RWPE2 (cell line): Measurements from ENCODE around the gene PER1.
A peak's percentile ranks its signal among the peaks of the same experiment; 100 is the strongest.

ENCODE experiments used
- ATAC-seq: fragments of 200-7000 bp; cut with Tn5 transposase; 3 replicates; pipeline ENCODE4 v1.9.1; 2021; ENCODE audit warnings: low read depth
- DNase-seq: peaks from one replicate; pipeline ENCODE4 v3.0.0-alpha.2; 2020; ENCODE audit warnings: low spot score
- H3K27ac ChIP-seq: fragments of 450-650 bp; 2 replicates; pipeline ENCODE4 v1.5.1; 2017; ENCODE audit warnings: mild to moderate bottlenecking; ENCODE audit not compliant: poor library complexity, severe bottlenecking
- H3K27me3 ChIP-seq: fragments of 250-450 bp; sonication (Bioruptor Pico); 2 replicates; pipeline ENCODE4 v1.5.1; 2021; ENCODE audit warnings: mild to moderate bottlenecking, moderate library complexity; ENCODE audit not compliant: insufficient read depth, poor library complexity, severe bottlenecking
- H3K36me3 ChIP-seq: fragments of 250-450 bp; sonication (Bioruptor Pico); 2 replicates; pipeline ENCODE4 v1.5.1; 2020; ENCODE audit warnings: low read depth, mild to moderate bottlenecking, moderate library complexity
- H3K4me1 ChIP-seq: fragments of 250-450 bp; sonication (Bioruptor Pico); 2 replicates; pipeline ENCODE4 v1.5.1; 2021; ENCODE audit warnings: mild to moderate bottlenecking, moderate library complexity; ENCODE audit not compliant: insufficient read depth, poor library complexity, severe bottlenecking
- H3K4me3 ChIP-seq: fragments of 250-450 bp; sonication (Bioruptor Pico); 2 replicates; pipeline ENCODE4 v1.5.1; 2021; ENCODE audit warnings: mild to moderate bottlenecking, moderate library complexity; ENCODE audit not compliant: severe bottlenecking
- H3K9me3 ChIP-seq: fragments of 250-450 bp; sonication (Bioruptor Pico); 2 replicates; pipeline ENCODE4 v1.5.1; 2021; ENCODE audit warnings: mild to moderate bottlenecking, moderate library complexity; ENCODE audit not compliant: severe bottlenecking
- TF ChIP-seq, protein P1 (sequence below): fragments of 450-650 bp; IDR thresholded peaks from one replicate; pipeline ENCODE4 v1.5.1; 2017; ENCODE audit warnings: mild to moderate bottlenecking, moderate library complexity; ENCODE audit not compliant: poor library complexity, severe bottlenecking

The PER1 gene

DNA sequence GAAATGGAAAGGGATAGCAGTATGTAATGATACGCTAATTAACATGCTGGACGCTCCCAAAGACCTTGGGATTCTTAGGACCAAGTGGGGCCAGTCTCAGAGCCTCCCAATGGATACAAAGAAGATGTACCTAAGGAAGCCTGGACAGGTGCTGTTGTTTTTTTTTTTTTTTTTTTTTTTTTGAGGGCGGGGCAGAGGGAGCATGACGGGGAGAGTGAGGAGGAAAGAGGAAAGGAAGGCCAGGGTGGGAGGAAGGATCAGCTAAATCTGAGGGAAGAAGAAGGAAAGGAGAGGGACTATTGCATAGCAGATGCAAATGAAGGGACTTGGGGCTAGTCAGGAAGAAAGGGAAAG lies 8.0 kb upstream of the PER1 start:
- TF ChIP-seq, protein P1, sequence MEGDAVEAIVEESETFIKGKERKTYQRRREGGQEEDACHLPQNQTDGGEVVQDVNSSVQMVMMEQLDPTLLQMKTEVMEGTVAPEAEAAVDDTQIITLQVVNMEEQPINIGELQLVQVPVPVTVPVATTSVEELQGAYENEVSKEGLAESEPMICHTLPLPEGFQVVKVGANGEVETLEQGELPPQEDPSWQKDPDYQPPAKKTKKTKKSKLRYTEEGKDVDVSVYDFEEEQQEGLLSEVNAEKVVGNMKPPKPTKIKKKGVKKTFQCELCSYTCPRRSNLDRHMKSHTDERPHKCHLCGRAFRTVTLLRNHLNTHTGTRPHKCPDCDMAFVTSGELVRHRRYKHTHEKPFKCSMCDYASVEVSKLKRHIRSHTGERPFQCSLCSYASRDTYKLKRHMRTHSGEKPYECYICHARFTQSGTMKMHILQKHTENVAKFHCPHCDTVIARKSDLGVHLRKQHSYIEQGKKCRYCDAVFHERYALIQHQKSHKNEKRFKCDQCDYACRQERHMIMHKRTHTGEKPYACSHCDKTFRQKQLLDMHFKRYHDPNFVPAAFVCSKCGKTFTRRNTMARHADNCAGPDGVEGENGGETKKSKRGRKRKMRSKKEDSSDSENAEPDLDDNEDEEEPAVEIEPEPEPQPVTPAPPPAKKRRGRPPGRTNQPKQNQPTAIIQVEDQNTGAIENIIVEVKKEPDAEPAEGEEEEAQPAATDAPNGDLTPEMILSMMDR = no peak
- peaks cover 37% of the 10 kb centered on the region for H3K36me3 ChIP-seq
- H3K4me1 ChIP-seq = peaks cover 18% of the 10 kb centered on the region
- DNase-seq (no peak), ATAC-seq (no peak)
- no peaks in the 10 kb centered on the region for H3K27me3 ChIP-seq
- H3K4me3 ChIP-seq = no peak overlapping the region
- H3K9me3 ChIP-seq = no peaks in the 10 kb centered on the region
- peak overlapping the region; percentile 73 for H3K27ac ChIP-seq

DNA sequence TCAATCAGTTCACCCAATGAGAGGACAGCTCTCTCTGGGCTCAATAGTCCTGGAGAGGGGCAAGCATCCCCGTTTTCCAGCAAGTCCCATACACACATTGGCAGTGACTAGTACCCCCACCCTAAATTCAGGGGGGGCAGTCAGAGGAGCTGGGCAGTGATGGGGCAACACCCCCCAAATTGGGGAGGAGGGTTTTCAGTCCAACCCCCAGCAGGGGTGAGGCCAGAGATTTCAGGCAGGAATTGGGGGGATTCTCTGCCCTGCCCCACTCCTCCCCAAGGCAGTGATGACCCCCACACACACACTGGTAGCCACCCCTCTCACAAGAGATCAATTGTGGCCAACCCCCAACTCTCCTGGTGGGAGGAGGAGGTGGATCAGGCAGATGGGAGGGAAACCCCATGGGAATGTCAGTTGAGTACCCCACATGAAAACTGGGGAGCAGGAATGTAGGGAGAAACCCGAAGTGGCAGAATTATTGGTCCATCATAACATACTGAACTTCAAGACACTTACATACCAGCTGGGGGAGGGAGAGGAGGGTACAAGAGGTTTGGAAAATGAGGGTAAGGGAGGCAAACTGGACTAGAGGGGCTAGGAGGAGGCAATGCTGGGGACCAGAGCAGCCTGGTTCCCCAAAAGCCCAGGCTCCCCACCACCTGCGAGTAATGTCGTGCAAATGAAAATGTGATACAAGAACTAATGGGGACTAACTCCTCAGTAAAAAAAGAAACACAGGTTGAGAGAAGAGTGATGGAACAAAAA lies 7.4 kb upstream of the PER1 start:
- Histone ChIP-seq H3K27ac (peak overlapping the region; percentile 73), H3K4me1 (peaks cover 18% of the 10 kb centered on the region), H3K27me3 (no peaks in the 10 kb centered on the region), H3K4me3 (no peak overlapping the region), H3K36me3 (peaks cover 43% of the 10 kb centered on the region), H3K9me3 (no peaks in the 10 kb centered on the region)
- DNase-seq (no peak), ATAC-seq (no peak)
- TF ChIP-seq, protein P1 = no peak

DNA sequence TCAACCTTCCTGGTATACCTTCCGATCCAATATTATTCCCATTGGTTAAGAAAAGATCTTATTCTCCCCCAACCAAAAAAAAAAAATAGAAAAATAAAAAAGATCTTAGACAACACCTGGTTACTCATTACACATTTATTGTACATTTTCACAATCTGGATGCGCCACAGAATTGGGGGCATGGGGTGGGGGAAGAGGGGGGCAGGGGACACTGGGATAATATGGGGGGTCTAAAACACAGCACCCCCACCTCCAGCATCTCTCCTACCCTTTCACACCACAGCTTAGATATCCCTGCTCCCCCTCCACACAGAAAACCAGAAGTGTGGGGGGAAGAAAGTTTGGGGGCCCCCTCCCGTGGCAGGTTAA lies 6.8 kb upstream of the PER1 start:
- peaks cover 13% of the 10 kb centered on the region for H3K4me1 ChIP-seq
- TF ChIP-seq, protein P1 = peak; percentile 48

DNA sequence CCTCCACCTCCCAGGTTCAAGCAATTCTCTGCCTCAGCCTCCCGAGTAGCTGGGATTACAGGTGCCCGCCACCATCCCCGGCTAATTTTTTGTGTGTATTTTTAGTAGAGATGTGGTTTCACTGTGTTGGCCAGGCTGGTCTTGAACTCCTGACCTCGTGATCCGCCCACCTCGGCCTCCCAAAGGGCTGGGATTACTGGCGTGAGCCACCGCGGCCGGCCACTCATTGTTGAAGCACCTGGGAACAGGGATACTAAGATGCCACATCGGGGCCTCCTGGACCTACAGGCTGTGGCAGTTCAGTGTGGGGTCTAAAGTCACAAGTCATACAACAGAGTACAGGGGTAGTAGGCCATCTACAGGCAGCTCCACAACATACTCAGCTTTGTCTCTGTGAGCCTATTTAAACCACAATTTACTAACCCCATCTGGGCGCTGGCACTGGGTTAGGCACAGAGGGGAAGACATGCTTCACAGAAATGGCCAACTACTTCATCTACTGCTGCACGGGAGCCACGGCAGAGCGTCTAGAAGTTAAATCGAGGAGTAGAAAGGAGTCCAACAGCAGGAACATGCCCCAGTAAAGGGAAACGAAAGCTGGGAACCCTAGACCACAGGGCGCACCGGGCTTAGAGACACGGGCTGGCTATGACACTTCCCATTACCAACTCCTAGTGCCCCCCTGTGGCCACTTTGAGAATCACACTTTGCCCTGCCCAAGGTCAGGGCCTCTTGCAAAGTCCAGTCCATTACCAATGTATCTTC lies 6.2 kb upstream of the PER1 start:
- TF ChIP-seq, protein P1 = peak; percentile 87
- Histone ChIP-seq H3K4me1 (peaks cover 14% of the 10 kb centered on the region), H3K27me3 (no peaks in the 10 kb centered on the region), H3K9me3 (no peaks in the 10 kb centered on the region), H3K4me3 (no peak overlapping the region), H3K36me3 (peaks cover 51% of the 10 kb centered on the region), H3K27ac (no peak overlapping the region)
- ATAC-seq = peak; percentile 18; the same call in 1 of the 3 replicates
- no peak for DNase-seq

More for the DNA sequence above, 6.8 kb upstream of the PER1 start:
- ATAC-seq (no peak), DNase-seq (no peak)
- Histone ChIP-seq H3K4me3 (no peak overlapping the region), H3K27ac (no peak overlapping the region), H3K9me3 (no peaks in the 10 kb centered on the region), H3K36me3 (peaks cover 45% of the 10 kb centered on the region), H3K27me3 (no peaks in the 10 kb centered on the region)
